ENCODE measurements around the gene CLPTM1L.

GRCh38 chr5:1363581-1363980 lies 18.7 kb upstream of the CLPTM1L start:
- TF ChIP-seq, protein P1, sequence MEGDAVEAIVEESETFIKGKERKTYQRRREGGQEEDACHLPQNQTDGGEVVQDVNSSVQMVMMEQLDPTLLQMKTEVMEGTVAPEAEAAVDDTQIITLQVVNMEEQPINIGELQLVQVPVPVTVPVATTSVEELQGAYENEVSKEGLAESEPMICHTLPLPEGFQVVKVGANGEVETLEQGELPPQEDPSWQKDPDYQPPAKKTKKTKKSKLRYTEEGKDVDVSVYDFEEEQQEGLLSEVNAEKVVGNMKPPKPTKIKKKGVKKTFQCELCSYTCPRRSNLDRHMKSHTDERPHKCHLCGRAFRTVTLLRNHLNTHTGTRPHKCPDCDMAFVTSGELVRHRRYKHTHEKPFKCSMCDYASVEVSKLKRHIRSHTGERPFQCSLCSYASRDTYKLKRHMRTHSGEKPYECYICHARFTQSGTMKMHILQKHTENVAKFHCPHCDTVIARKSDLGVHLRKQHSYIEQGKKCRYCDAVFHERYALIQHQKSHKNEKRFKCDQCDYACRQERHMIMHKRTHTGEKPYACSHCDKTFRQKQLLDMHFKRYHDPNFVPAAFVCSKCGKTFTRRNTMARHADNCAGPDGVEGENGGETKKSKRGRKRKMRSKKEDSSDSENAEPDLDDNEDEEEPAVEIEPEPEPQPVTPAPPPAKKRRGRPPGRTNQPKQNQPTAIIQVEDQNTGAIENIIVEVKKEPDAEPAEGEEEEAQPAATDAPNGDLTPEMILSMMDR (tag by site-specific recombination; IDR thresholded peaks at IDR 0.05), result no peak
- no peak for TF ChIP-seq ZNF155 (tag by site-specific recombination; IDR thresholded peaks at IDR 0.05)

Data from HEK293 (cell line).